ENCODE data around the gene VSIG10L. TPM values are rescaled to one million over a fixed set of nuclear protein-coding genes. Genes with fewer than 3 reads are reported as not detected.
A peak's percentile ranks its signal among the peaks of the same experiment; 100 is the strongest.

Gene VSIG10L
- total RNA-seq (2014; rRNA removed; shearing (Covaris generic)), result 8.0 and 8.5 TPM in 2 replicates

DNA sequence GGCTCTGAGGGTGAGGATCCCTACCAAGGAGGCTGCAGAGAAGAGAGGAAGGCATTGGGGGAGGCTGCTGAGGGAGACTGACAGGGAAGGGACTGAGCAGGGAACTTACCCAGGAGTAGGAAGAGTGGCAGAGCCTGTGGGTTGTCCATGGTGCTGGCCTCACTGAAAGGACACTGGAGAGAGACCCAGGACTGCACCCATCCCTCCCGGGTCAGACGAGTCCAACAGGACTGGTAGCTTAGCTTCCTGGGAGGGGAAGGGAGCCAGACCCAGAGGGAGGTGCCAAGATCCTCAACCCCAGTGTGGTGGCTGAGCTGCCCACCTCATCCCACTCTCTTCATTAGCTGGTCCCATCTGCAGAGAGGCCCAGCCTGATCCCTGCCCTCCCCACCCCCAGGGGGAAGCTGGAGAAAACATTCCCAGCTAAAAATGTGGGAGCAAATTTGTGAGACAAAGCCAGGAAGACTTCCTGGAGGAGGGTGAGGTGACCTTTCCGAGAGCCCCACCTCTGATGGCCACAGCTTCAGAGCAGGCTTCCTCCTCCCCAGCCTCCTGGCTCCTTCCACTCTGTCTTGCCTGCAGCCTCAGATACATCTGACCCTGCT is at the start of gene VSIG10L:
Gene VSIG10L, minus strand, starts transcription at position 164 of the 605 bp plus-strand sequence. Its CDS starts 15 bp downstream, at position 149.
- no peak for DNase-seq (ENCODE audit: low spot score)

DNA sequence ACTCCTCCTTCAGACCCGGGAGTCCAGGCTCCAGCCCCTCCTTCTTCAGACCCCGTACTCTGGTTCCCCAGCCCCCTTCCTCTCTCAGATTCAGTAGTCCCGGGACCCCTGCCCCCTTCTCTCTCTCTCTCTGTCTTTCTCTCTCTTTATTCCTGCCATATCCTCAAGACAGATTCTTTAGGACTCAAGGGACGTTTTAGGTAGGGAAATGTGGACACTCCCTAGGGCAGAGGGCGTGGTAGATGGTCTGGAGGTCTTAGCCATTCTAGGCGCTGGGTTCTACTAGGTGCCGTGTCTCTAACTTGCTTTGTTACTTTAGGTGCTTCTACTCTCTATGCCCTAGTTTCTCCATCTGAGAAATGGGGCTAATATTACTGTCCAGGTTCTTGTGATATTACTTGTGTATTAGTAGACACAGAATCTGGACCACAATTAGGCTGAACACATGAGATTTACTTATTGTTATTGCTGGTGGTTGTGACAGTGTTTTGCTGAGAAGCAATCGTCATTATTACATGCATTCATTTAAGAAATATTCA is 49.2 kb upstream of the VSIG10L start:
- no peak for DNase-seq (ENCODE audit: low spot score)

DNA sequence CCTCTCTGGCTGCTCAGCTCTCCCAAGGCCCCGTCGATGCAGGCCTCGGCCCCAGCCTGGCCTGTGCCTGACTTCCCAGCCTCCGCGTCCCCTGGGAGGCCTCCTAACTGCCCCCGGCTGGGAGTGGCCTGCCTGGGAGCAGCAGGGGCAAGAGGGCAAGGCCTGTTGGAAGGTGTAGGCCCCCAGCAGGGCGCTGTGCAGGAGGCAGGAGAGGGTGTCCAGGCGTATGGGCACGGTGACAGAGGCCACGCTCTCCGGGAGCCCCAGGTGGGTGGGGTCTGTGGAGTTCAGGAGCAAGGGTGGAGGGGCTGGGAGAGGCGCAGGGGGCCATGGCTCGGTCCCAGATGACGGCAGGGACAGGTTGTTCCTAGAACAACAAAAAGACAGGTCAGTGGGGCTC is 47.2 kb upstream of the VSIG10L start:
- DNase-seq (ENCODE audit: low spot score), result no peak

GRCh38 chr19:51387924-51388389 is 46.0 kb upstream of the VSIG10L start, which contains the start of gene LIM2:
LIM2 (minus strand) TSS chr19:51387974; CDS start chr19:51387443, 531 bp downstream.
- no peak for DNase-seq (ENCODE audit: low spot score)

DNA sequence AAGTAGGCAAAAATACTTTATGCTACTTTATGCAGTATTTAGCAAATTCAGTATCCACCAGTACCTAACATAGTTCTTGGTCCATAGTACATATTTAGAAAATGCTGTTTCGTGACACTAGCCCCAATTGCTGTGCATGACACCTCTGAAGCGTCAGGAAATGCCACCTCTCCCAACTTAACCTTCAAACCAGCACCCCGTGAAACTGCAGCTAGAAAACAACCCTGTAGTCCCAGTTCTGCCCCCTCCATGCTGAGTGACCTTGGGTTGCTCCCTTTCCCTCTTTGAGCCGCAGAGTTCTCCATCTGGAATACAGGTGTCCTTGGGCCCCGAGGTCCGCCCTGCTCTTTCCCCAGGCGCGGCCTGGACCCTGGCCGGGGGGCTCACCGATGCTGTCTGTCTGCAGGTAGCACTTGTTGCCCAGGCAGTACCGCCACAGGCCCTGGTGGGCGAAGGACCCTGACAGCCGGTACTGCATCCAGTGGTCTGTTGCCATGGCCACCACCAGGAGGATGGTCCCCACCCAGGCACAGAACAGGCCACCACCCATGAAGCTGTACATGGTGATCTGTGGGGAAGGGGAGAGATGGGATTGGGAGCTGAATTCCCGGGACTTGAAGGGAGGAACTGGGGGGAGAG is 45.1 kb upstream of the VSIG10L start:
- no peak for DNase-seq (ENCODE audit: low spot score)

GRCh38 chr19:51382004-51382403 is 40.1 kb upstream of the VSIG10L start:
- no peak for DNase-seq (ENCODE audit: low spot score)

DNA sequence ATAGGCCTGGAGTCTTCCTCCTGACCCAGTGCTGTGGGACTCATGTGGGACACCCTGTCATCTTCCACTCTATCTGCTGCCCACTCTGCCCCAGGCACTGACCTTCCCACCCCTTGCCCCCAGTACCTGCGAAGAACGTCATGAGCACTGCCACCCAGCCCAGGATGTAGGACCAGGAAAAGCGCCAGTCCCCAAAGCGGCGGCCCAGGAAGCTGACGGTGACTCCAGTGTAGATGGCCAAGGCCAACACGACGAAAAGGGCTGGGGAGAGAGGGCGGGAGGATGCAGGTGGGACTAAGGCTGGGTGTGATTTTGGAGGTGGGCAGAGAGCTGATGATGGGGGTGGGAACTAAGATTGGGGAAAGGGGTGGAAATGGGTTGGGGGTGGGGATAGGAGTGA is 38.4 kb upstream of the VSIG10L start:
- no peak for DNase-seq (ENCODE audit: low spot score)

- no peak for DNase-seq (ENCODE audit: low spot score)
Measured at GRCh38 chr19:51377422-51377821, 35.5 kb upstream of the VSIG10L start.

DNA sequence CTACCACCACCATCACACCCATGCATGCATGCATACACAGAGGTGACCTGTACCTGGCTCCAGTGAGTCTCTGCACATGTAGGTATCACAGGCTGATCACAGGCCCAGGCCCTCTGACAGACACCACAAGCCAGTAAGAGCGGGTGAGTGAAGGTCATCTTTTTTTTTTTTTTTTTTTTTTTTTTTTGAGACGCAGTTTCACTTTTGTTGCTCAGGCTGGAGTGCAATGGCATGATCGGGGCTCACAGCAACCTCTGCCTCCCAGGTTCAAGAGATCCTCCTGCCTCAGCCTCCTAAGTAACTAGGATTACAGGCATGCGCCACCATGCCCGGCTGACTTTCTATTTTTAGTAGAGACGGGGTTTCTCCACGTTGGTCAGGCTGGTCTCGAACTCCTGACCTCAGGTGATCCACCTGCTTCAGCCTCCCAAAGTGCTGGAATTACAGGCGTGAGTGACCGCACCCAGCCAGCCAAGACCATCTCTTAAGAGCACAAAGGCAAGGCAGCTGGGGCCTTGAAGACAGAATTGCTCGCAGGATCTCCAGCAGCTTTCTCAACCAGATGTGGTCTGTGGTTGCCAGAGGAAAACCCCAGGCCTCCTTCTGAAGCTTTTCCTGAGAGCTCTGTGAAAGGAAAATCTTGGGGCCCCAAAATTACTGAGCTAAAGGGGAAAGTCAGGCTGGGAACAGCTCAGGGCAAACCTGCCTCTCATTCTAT is 33.7 kb upstream of the VSIG10L start:
- DNase-seq (ENCODE audit: low spot score), result no peak

- no peak for DNase-seq (ENCODE audit: low spot score)
Measured at GRCh38 chr19:51372649-51373504, 30.9 kb upstream of the VSIG10L start, which contains the start of gene NKG7. NKG7 (minus strand) TSS chr19:51372654; CDS start chr19:51372535, 119 bp downstream.

- DNase-seq (ENCODE audit: low spot score), result no peak
Measured at GRCh38 chr19:51372021-51372648, 30.2 kb upstream of the VSIG10L start.

DNA sequence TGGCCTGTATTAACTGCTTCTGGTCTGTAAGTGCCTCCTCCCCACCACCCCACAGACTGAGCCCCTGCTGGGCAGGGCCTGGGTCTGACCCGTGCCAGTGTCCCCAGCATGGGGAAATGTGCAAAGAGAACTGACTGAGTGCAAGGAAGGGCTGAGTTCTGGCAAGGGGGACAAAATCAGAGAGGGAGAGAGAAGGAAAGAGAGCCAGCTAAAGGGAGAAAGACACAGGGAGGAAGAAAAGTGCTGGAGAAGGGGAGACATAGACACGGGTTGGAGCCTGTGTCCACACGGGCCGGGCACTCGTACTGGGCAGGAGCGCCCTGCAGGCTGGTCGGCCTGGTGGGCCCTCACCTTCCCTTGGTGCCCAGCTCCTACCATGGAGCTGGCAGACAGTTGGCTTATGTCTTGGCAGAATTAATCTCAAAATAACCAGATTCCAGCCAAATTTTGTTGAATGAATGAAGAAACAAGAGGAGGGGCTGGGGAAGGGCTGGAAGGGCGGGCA is 29.3 kb upstream of the VSIG10L start:
- DNase-seq (ENCODE audit: low spot score), result no peak

GRCh38 chr19:51370230-51370629 is 28.3 kb upstream of the VSIG10L start:
- DNase-seq (ENCODE audit: low spot score), result no peak

DNA sequence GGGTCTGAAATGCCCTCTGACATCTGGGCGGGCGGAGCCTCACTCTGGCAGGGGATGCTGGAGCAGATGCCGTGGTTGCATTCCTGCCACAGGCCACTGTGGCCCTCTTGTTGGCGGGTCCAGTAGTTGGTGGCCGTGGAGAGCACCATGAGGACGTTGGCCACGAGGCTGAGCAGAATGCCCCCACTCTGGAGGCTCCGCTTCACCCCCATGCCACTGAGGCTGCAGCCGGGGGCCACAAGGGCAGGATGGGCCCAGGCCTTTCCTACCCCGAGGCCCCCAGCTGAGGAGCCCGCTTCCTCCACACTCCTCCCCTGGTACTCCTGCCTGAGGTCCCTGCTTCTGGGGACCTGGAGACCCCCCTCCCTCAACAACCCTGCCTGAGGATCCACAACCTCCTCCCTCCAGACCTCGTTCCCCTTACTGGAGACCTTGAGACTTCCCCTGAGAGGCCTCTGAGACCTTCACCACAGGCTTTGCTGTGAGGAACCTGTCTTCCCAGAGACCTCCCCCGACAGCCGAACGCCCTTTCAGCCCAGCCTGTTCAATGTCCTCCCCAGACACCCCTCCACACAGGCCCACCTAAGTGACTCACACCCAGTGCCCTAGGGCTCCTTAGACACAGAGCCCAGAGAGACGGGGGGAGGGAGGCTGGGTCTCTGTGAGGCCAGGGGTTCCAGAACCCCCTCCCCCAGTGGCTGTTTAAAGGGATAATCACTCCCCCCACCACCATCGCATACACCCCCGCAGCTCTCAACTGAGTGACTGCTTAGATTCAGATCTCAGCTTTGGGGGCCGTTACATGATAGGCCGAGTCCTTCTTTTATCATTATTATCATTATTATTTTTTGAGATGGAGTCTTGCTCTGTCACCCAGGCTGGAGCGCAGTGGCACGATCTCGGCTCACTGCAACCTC is 26.7 kb upstream of the VSIG10L start, which contains the start of gene CLDND2:
Gene CLDND2, minus strand, starts transcription at position 638 of the 917 bp plus-strand sequence. Its CDS starts 426 bp downstream, at position 212.
- no peak for DNase-seq (ENCODE audit: low spot score)

GRCh38 chr19:51367565-51368365 is 25.8 kb upstream of the VSIG10L start:
- peak; percentile 99 for DNase-seq (ENCODE audit: low spot score)

DNA sequence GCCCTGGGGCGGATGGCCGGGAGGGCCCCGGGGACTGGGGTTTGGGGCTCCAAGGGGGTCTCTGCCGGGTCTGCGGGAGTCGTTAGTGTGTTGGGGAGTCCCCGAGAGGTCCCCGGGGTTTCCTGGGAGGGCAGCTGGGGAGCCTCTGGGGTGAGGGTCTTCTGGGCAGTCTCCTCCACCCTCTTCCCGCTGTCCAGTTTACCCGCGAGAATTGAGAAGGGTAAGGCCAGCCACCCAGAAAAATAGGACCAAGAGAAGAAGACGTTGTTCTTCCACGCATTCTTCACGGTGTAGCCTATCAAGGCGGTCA is 25.3 kb upstream of the VSIG10L start:
- no peak for DNase-seq (ENCODE audit: low spot score)

DNA sequence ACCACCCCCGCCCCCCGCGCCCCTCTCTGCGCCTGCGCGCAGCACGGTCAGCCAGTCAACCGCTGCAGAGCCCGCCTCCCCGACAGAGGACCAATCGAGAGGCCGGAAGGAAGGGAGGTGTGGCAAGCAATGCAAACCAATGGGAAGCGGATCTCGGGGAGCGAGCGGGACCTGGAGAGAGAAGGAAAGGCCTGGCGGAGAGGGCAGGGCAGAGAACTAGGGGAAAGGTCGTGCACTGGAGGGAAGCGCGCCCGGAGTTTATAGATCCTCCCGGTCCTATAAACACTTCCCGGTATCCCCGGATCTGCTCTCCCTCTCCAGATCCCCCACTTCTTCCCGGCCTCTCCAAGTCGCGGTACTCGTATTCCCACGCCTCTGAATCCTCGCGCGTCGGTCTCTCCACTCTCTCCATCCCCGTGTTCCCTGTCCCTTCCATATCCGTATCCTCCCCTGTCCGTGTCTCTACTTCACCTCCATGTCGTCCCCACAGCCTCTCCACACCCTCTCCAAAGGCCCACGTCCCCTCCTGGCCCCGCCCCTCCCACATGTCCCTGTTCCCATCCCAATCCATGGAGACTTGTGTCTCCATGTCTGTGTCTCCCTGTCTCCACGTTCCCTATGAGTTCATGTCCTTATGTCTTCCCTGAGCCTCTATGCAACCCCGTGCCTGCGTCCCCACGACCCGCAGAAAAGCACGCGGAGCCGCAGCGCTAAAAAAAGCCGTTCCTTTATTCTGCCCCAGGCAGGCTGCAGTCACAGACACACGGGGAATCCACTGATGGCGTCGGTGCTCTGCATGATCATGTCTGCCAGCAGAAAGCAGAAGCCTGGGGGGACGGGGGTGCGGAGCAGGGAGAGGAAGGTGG is 24.7 kb upstream of the VSIG10L start:
- peak; percentile 100 for DNase-seq (ENCODE audit: low spot score)

DNA sequence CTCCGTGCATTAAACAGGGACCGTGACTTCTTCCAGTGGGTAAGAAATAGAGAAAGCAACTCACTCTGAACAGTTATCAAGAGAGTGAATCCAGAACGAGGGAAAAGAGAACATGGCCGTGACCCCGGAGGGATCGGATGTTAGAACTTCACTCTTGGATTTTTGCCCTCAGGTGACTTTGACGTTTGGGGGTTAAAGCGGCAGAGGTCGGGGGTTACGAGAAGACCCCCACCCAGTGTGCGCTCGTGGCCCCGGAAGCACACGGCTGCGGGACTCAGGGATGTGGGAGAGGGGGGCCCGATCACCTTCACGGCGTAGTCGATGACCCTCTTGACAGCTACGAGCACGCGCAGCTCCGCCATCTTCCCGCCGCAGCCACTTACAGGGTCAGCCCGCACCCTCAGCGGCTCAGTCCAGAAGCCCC is 24.0 kb upstream of the VSIG10L start, which contains the start of gene ETFB:
Gene ETFB, minus strand, starts transcription at position 424 of the 424 bp plus-strand sequence. Its CDS starts 62 bp downstream, at position 362.
- DNase-seq (ENCODE audit: low spot score), result no peak

Data from H4 (cell line).